Activated CD8-positive, alpha-beta T cell treated with anti-CD3 and anti-CD28 coated beads for 36 hours (primary cell): ENCODE data around the gene CFAP57. TPM values are rescaled to one million over a fixed set of nuclear protein-coding genes. Genes with fewer than 3 reads are reported as not detected.

Source experiments
- ATAC-seq: fragments of 200-7000 bp; cut with Tn5 transposase; one replicate; pipeline ENCODE4 v1.10.0; 2021; ENCODE audit warnings: mild to moderate bottlenecking, moderate library complexity
- CTCF ChIA-PET: fragments of 350-600 bp; sonication (Branson Sonifier 250); formaldehyde crosslinking; loops from one replicate; lab custom pipeline; 2021; ENCODE audit warnings: antibody characterized with exemption; lab: Charles Lee
- POLR2A ChIA-PET: fragments of 350-600 bp; sonication (Branson Sonifier 250); formaldehyde crosslinking; loops from one replicate; lab custom pipeline; 2021; ENCODE audit warnings: antibody characterized with exemption; lab: Charles Lee
- DNase-seq: peaks from one replicate; pipeline ENCODE4 v3.0.0-alpha.2; 2020
- H3K27ac Mint-ChIP-seq: one replicate; pipeline ENCODE4 v1.8.0; 2021; ENCODE audit warnings: mild to moderate bottlenecking, mixed read lengths
- H3K27me3 Mint-ChIP-seq: one replicate; pipeline ENCODE4 v1.8.0; 2021; ENCODE audit warnings: mixed read lengths
- H3K36me3 Mint-ChIP-seq: one replicate; pipeline ENCODE4 v1.8.0; 2021; ENCODE audit warnings: low read depth, mixed read lengths
- H3K4me1 Mint-ChIP-seq: one replicate; pipeline ENCODE4 v1.8.0; 2021; ENCODE audit warnings: low read depth, mixed read lengths
- H3K4me3 Mint-ChIP-seq: one replicate; pipeline ENCODE4 v1.8.0; 2021; ENCODE audit warnings: mild to moderate bottlenecking, moderate library complexity, mixed read lengths
- H3K9me3 Mint-ChIP-seq: one replicate; pipeline ENCODE4 v1.8.0; 2021; ENCODE audit warnings: mixed read lengths
- intact Hi-C: fragments of 100-400 bp; cut with micrococcal nuclease; formaldehyde crosslinking; loops from one replicate; pipeline ENCODE4 v1.10.0; 2022
- total RNA-seq, 2 experiments: library from RNA; stranded (reverse); gene quantifications; one replicate each; pipeline ENCODE4 v1.2.3, GENCODE V29; 2021
- TF ChIP-seq, protein P1 (sequence below): fragments of 200-600 bp; IDR thresholded peaks from one replicate; pipeline ENCODE4 v1.8.0; 2022; ENCODE audit warnings: antibody characterized with exemption, mild to moderate bottlenecking

Gene CFAP57
- total RNA-seq, 2 experiments from 2014 or later = 0.18 to 0.23 TPM

DNA sequence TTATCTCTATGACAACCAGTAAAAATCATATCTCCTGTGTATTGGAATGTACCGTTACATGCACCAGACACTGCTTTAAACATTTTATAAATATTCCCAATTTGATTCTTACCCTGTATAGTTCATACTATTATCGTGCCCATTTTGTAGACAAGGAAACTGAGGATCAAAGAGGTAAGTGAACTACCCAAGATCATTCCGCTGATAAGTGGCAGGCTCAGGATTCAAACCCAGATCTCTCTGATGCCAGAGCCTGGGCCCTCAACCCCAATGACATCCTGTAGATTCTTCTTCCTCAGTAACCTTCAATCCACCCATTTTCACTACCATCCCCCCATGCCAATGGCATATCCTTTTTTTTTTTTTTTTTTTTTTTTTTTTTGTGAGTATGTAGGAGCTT lies 12.3 kb downstream of the CFAP57 start:
- ChIA-PET CTCF (no interaction called here), POLR2A (no interaction called here)
- intact Hi-C loops = no loop called here
- peaks cover 7% of the 10 kb centered on the region for H3K27me3 Mint-ChIP-seq
- DNase-seq = no peak
- H3K4me1 Mint-ChIP-seq = no peaks in the 10 kb centered on the region
- H3K27ac Mint-ChIP-seq = no peak overlapping the region
- no peak overlapping the region for H3K4me3 Mint-ChIP-seq
- ATAC-seq = no peak
- H3K36me3 Mint-ChIP-seq = no peaks in the 10 kb centered on the region
- no peaks in the 10 kb centered on the region for H3K9me3 Mint-ChIP-seq
- TF ChIP-seq, protein P1, sequence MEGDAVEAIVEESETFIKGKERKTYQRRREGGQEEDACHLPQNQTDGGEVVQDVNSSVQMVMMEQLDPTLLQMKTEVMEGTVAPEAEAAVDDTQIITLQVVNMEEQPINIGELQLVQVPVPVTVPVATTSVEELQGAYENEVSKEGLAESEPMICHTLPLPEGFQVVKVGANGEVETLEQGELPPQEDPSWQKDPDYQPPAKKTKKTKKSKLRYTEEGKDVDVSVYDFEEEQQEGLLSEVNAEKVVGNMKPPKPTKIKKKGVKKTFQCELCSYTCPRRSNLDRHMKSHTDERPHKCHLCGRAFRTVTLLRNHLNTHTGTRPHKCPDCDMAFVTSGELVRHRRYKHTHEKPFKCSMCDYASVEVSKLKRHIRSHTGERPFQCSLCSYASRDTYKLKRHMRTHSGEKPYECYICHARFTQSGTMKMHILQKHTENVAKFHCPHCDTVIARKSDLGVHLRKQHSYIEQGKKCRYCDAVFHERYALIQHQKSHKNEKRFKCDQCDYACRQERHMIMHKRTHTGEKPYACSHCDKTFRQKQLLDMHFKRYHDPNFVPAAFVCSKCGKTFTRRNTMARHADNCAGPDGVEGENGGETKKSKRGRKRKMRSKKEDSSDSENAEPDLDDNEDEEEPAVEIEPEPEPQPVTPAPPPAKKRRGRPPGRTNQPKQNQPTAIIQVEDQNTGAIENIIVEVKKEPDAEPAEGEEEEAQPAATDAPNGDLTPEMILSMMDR = no peak

DNA sequence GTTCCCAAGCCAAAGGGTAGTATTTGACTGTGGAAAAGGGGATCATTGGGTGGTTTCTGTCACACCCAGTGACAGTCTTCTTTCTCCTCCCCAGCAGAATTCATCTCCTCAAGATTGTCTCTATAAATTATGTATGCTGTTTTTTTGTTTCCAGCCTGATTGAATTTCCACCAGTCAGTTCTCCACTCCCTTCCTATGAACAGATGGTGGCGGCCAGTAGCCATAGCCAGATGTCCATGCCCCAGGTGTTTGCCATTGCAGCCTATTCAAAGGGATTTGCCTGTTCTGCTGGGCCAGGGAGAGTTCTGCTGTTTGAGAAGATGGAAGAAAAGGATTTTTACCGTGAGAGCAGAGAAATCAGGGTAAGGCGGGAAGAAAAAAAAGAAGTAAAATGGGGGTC lies 12.9 kb downstream of the CFAP57 start:
- no peak for ATAC-seq
- H3K27me3 Mint-ChIP-seq = peaks cover 8% of the 10 kb centered on the region
- H3K27ac Mint-ChIP-seq = no peak overlapping the region
- intact Hi-C loops = no loop called here
- H3K4me3 Mint-ChIP-seq = no peak overlapping the region
- TF ChIP-seq, protein P1 = no peak
- no peaks in the 10 kb centered on the region for H3K4me1 Mint-ChIP-seq
- DNase-seq = no peak
- peaks cover under 1% of the 10 kb centered on the region for H3K9me3 Mint-ChIP-seq
- CTCF ChIA-PET = no interaction called here
- H3K36me3 Mint-ChIP-seq = peaks cover under 1% of the 10 kb centered on the region
- POLR2A ChIA-PET = no interaction called here

DNA sequence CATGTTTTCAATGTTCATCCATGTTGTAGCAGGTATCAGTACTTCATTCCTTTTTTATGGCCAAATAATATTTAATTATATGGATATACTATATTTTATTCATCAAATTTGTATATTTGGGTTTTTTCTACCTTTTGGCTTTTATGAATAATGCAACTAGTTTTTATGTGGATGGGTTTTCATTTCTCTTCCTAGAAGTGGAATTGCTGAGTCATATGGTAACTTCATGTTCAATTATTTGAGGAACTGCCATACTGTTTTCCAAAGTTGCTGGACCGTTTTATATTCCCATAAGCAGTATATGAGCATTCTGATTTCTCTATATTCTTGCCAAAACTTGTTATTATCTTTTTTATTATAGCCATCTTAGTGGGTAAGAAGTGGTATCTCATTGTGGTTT lies 16.0 kb downstream of the CFAP57 start:
- DNase-seq = no peak
- CTCF ChIA-PET = no interaction called here
- ATAC-seq = no peak
- Mint-ChIP-seq H3K27me3 (peaks cover 10% of the 10 kb centered on the region), H3K4me1 (no peaks in the 10 kb centered on the region), H3K27ac (no peak overlapping the region), H3K36me3 (peaks cover 1% of the 10 kb centered on the region), H3K9me3 (peaks cover 5% of the 10 kb centered on the region), H3K4me3 (no peak overlapping the region)
- POLR2A ChIA-PET = no interaction called here
- TF ChIP-seq, protein P1 = no peak
- intact Hi-C loops = no loop called here

DNA sequence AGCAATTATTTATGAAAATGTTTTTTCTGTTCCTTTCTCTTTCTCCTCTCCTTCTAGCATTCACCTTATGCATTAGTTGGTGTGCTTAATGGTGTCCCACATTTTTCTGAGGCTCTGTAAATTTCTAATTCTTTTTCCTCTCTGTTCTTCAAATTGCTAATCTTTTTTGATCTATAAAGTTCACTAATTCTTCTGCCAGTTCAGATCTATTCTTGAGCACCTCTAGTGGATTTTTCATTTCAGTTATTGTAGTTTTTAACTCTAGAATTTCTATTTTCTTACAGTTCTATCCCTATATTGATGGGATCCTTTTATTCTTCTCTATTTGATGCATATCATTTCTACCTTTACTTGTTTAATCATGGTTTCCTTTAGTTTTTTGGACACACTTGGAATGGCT lies 22.4 kb downstream of the CFAP57 start:
- Mint-ChIP-seq H3K27me3 (peaks cover 8% of the 10 kb centered on the region), H3K4me3 (no peak overlapping the region), H3K9me3 (peaks cover 9% of the 10 kb centered on the region), H3K36me3 (peaks cover 5% of the 10 kb centered on the region), H3K4me1 (no peaks in the 10 kb centered on the region), H3K27ac (no peak overlapping the region)
- ATAC-seq (no peak), DNase-seq (no peak)
- CTCF ChIA-PET = interaction anchor here (1.1 kb wide), 1 partner anchor 49 kb away, joined by 3 read pairs; no protein-coding TSS in a partner anchor
- intact Hi-C loops = no loop called here
- POLR2A ChIA-PET = no interaction called here
- TF ChIP-seq, protein P1 = no peak

DNA sequence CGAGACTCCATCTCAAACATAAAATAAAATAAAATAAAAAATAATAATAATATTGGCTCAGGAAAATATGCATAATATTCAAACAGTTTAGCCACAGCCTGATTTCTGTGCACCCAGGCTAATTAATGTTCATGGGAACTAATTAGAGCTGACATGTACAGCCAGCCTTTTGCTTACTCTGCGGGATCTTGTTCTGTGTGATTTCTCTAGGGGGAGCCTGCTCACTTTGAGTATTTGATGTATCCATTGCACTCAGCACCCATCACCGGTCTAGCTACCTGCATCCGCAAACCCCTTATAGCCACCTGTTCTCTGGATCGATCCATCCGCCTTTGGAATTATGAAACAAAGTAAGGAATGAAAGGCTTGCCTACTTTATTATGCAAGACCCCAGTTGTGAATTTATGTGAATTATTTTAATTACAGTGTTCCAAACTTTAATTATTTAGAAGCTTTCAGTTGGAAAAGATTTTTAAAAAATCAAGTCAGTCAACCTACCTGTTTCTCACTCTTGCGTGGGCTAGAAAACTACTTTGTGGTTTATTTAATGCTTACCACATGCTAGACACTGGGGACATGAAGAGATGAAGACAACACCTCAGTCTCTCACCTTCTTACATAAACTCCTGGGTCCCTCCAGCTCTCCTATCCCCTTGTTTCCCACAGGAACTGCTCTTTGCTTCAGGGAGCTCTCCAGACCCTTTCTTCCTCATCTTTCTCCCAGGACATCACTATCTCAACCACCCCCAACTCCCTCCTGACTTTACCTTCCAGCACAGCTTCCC lies 25.4 kb downstream of the CFAP57 start:
- CTCF ChIA-PET = interaction anchor here (1.6 kb wide), 1 partner anchor 216 kb away, joined by 4 read pairs; no protein-coding TSS in a partner anchor
- intact Hi-C loops = no loop called here
- Mint-ChIP-seq H3K27ac (no peak overlapping the region), H3K4me3 (no peak overlapping the region), H3K4me1 (no peaks in the 10 kb centered on the region), H3K9me3 (peaks cover 5% of the 10 kb centered on the region), H3K36me3 (peaks cover 4% of the 10 kb centered on the region), H3K27me3 (peaks cover 5% of the 10 kb centered on the region)
- POLR2A ChIA-PET = no interaction called here
- DNase-seq = no peak
- TF ChIP-seq, protein P1 = no peak
- no peak for ATAC-seq
